GM12892 (cell line): ENCODE data around the gene MED15.

ENCODE experiments used
- POLR2A ChIP-seq: IDR thresholded peaks from 2 replicates; pipeline ENCODE4 v1.6.1; 2011; ENCODE audit warnings: low read depth, low read length, control low read depth
- TAF1 ChIP-seq: IDR thresholded peaks from 2 replicates; pipeline ENCODE4 v1.6.1; 2011; ENCODE audit warnings: low read depth, mild to moderate bottlenecking, control low read depth, low read length, borderline replicate concordance

DNA sequence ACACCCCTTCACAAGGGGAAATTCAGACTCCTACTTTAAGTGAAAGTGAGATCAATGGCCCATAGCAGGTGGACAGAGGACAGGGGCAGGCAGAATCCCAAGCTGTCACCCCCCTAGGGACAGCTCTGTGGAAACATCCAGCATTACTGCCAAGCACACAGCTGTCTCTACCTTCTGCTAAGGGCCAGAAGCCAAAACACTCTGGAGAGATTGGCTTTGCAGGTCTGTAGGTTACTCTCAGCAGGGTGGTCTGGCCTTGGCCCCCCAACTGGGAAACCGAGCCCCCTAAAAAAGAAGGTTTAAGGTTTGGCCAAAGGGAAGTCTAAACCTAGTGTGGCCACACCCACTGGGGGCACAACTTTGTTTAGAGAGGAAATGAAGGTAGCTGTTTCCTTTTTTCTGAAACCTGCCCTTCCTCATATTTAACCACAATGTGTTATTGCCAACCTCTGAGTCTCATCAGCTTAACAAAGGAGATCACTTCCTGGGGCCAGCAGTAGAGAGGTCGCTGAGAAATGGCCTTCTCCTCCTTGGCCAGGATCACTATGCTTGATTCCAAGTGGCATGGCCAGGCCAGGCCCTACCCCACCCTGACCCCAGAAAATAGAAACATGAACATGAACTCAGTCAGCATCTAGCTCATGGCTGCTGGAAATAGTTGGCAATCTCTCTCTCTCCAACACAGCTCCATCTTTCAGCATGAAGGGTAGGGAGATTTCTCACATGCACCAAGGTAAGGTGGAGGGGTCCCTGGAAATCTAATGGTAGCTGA lies 43.9 kb upstream of the MED15 start:
- TF ChIP-seq POLR2A (no peak), TAF1 (no peak)
